Measurements from ENCODE around the gene ERBIN.
A peak's percentile ranks its signal among the peaks of the same experiment; 100 is the strongest.
"Not testable (repeated sequence)": the region's sequence is repeated elsewhere in the genome, so short reads cannot be mapped to it uniquely, and the experiment has no call there.

The ERBIN gene

GRCh38 chr5:65927503-65928321 is 1.3 kb downstream of the ERBIN start:
- peak overlapping the region; percentile 99 for H3K4me3 ChIP-seq (ENCODE audit: low read length)
- TF ChIP-seq ZNF274 (IDR thresholded peaks at IDR 0.05; ENCODE audit: low read depth, low read length), result no peak

- TF ChIP-seq ZNF274 (IDR thresholded peaks at IDR 0.05; ENCODE audit: low read depth, low read length), result no peak
- peak overlapping the region; percentile 99; the same call in 1 of the 2 replicates for H3K4me3 ChIP-seq (ENCODE audit: low read length)
Measured at GRCh38 chr5:65928322-65928752, 2.0 kb downstream of the ERBIN start.

- no peak for TF ChIP-seq ZNF274 (IDR thresholded peaks at IDR 0.05; ENCODE audit: low read depth, low read length)
- peak overlapping the region; percentile 99; the same call in 1 of the 2 replicates for H3K4me3 ChIP-seq (ENCODE audit: low read length)
Measured at GRCh38 chr5:65928860-65929259, 2.5 kb downstream of the ERBIN start.

GRCh38 chr5:65932676-65933075 is 6.3 kb downstream of the ERBIN start:
- no peak overlapping the region for H3K4me3 ChIP-seq (ENCODE audit: low read length)

GRCh38 chr5:65933295-65933694 is 6.9 kb downstream of the ERBIN start:
- H3K4me3 ChIP-seq (ENCODE audit: low read length), result no peak overlapping the region
- TF ChIP-seq ZNF274 (IDR thresholded peaks at IDR 0.05; ENCODE audit: low read depth, low read length), result no peak

More at GRCh38 chr5:65932676-65933075, 6.3 kb downstream of the ERBIN start:
- TF ChIP-seq ZNF274 (IDR thresholded peaks at IDR 0.05; ENCODE audit: low read depth, low read length), result no peak

- no peak for TF ChIP-seq ZNF274 (IDR thresholded peaks at IDR 0.05; ENCODE audit: low read depth, low read length)
- no peak overlapping the region for H3K4me3 ChIP-seq (ENCODE audit: low read length)
Measured at GRCh38 chr5:65938256-65938655, 11.9 kb downstream of the ERBIN start.

- TF ChIP-seq ZNF274 (IDR thresholded peaks at IDR 0.05; ENCODE audit: low read depth, low read length), result no peak
- no peak overlapping the region for H3K4me3 ChIP-seq (ENCODE audit: low read length)
Measured at GRCh38 chr5:65943771-65944170, 17.4 kb downstream of the ERBIN start.

- no peak overlapping the region for H3K4me3 ChIP-seq (ENCODE audit: low read length)
- TF ChIP-seq ZNF274 (IDR thresholded peaks at IDR 0.05; ENCODE audit: low read depth, low read length), result no peak
Measured at GRCh38 chr5:65946198-65946745, 19.9 kb downstream of the ERBIN start.

- H3K4me3 ChIP-seq (ENCODE audit: low read length), result no peak overlapping the region
- no peak for TF ChIP-seq ZNF274 (IDR thresholded peaks at IDR 0.05; ENCODE audit: low read depth, low read length)
Measured at GRCh38 chr5:65948115-65948747, 21.9 kb downstream of the ERBIN start.

GRCh38 chr5:65951330-65951729 is 25.0 kb downstream of the ERBIN start:
- no peak for TF ChIP-seq ZNF274 (IDR thresholded peaks at IDR 0.05; ENCODE audit: low read depth, low read length)

GRCh38 chr5:65952259-65952658 is 25.9 kb downstream of the ERBIN start:
- H3K4me3 ChIP-seq (ENCODE audit: low read length), result no peak overlapping the region
- TF ChIP-seq ZNF274 (IDR thresholded peaks at IDR 0.05; ENCODE audit: low read depth, low read length), result no peak

More at GRCh38 chr5:65951330-65951729, 25.0 kb downstream of the ERBIN start:
- no peak overlapping the region for H3K4me3 ChIP-seq (ENCODE audit: low read length)

- TF ChIP-seq ZNF274 (IDR thresholded peaks at IDR 0.05; ENCODE audit: low read depth, low read length), result no peak
- H3K4me3 ChIP-seq (ENCODE audit: low read length), result no peak overlapping the region
Measured at GRCh38 chr5:65954200-65954599, 27.8 kb downstream of the ERBIN start.

GRCh38 chr5:65955746-65956145 is 29.4 kb downstream of the ERBIN start:
- no peak overlapping the region for H3K4me3 ChIP-seq (ENCODE audit: low read length)
- no peak for TF ChIP-seq ZNF274 (IDR thresholded peaks at IDR 0.05; ENCODE audit: low read depth, low read length)

- H3K4me3 ChIP-seq (ENCODE audit: low read length), result not testable (repeated sequence)
Measured at GRCh38 chr5:65957703-65958102, 31.3 kb downstream of the ERBIN start.

GRCh38 chr5:65961633-65962032 is 35.3 kb downstream of the ERBIN start:
- no peak for TF ChIP-seq ZNF274 (IDR thresholded peaks at IDR 0.05; ENCODE audit: low read depth, low read length)
- no peak overlapping the region; the same call in 1 of the 2 replicates for H3K4me3 ChIP-seq (ENCODE audit: low read length)
